GM19452 (cell line): ENCODE data around the gene CHMP2B.
"Not testable (repeated sequence)": the region's sequence is repeated elsewhere in the genome, so short reads cannot be mapped to it uniquely, and the experiment has no call there.

Experiments
- ATAC-seq: cut with Tn5 transposase; IDR thresholded peaks from one replicate; pipeline ENCODE4 v1.9.1; 2021; ENCODE audit not compliant: unreplicated experiment

Gene CHMP2B

DNA sequence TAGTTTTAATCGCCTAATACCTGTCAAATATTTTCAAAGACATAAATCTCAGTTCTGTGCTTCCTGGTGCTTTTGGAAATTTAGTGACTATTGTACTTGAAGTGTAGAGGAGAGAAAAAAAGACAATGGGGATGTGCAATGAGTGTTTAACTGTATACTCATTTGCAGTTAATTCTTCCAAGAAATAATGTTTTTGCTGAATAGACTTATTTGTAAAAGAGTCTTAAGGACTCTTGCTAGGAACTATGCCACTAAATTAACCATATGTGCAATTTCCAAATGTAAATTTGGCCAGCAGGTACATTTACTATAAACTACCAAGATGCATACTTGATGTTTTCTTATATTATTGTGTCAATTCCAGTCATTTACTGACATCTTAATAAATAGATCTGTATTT, 2.0 kb downstream of the CHMP2B start:
- ATAC-seq = no peak

DNA sequence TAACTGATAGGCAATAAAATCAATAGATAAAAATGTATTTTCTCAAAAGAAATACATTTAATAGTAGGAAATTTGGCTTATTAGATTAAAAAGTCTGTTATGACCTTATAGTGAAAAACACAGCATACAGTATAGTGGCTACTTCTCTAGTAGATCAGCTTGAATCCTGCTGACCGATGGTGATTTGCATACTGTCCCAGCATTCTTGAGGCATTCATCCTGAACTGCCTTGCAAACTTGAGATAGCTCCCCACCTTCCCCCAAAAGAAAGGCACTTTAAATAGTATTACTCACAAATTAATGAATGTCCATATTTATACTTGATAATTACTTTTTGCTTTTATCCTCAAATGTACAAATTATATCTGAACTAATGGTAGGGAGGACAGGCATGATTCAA, 6.7 kb downstream of the CHMP2B start:
- no peak for ATAC-seq

DNA sequence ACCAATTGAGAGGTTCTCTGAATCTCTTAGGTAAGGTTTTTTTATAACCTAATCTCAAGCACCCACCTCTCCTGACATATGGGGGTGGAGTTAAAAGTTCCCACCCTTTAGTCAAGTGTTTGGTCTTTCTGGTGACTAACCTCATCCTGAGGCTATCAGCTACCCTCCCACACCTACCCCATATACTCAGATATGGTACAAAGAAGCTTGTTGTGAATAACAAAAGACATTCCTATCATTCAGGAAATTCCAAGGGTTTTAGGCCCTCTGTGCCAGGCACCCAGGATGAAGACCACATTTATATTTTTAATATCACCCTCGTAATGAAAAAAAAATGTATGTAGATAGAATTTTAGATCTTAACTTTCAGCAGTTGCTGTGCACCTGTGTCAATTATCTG, 9.0 kb downstream of the CHMP2B start:
- no peak for ATAC-seq

DNA sequence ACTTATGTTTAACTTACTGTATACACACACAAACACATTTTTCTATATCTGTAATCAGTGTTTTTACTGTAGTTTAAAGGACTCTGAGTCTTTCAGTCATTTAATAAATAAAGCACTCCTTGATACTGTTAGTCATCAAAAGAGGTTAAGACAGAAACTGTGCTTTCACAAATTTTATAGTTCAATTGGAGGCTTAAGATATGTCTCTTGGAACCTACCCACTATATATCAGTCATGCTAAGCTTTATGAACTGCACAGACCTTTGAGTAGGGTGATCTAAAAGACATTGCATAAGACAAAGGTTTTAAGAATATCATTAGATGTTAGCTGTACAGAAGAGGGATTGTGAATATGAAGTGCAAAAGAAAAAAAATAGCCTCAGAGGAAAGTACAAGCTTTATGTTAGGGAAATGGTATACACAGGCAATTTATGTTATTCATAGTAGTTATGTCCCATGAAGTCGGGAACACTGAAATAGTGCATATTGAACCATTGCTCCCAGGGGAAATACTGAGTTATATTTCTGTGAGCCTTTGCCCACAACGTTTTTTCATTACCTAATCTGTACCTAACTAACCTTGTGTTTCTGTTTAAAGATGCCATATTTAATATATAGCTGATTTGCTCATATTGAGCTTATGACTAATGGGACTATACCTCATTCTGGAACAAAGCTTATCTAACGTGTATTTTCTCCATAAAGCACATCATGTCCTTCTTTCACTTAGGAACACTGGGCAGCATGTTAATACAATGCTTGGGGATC, 19.7 kb downstream of the CHMP2B start:
- ATAC-seq = no peak

DNA sequence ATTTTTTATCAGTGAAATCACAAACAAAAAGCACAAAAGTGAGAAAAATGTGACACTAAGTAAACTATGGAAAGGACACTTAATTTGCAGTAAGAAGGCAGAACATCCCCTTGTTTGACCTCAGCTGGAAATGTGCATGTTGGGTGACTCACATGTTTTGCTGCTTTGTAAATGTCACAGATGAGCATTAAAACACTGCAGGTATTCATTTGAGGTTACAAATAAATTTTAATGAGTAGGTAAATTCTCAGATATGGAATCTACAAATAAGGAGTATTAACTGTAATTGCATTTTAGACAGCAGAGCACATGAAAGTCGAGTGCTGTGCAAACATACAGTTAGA, 20.3 kb downstream of the CHMP2B start:
- ATAC-seq = no peak

DNA sequence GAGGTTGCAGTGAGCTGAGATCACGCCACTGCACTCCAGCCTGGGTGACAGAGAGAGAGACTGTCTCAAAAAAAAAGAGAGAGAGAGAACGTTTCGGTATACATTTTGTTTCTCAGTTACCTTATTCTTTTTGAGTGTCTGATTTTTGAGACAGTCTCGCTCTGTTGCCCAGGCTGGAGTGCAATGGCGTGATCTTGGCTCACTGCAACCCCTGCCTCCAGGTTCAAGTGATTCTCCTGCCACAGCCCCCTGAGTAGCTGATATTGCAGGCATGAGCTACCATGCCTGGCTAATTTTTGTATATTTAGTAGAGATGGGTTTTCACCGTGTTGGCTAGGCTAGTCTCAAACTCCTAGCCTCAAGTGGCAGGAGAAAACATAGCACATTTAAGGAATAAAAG, 21.1 kb downstream of the CHMP2B start:
- ATAC-seq = not testable (repeated sequence)

DNA sequence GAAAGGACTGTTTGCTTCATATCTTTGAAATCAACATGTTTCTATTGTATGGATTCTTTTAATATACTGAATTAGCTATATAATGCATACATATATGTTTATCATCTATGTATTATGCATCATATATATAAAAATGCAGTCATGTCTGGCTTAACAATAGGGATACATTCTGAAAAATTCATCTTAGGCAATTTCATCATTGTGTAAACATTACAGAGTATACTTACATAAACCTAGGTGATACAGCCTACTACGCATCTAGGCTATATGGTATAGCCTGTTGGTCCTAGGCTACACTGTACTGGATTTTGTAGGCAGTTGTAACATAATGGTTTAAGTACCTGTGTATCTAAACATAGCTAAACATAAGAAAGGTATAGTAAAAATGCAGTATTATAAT, 21.7 kb downstream of the CHMP2B start:
- no peak for ATAC-seq

DNA sequence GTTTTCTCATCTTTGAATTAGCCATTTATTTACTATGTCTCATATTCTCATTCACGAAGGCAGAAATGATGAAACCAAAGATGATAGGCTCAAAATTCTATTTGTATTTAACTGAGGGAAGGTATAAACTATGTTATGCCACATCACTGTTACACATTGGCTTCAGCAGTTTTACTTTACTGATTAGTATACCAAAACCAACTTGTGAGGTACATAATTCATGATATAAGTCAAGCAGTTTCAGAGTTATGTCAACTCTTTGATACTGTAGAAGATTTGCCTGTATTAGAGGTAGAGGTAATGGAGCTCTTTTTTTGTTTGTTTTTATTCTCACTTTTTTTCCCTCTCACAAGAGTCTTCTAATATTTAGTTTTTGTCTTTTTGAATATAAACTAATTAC, 22.9 kb downstream of the CHMP2B start:
- ATAC-seq = no peak

DNA sequence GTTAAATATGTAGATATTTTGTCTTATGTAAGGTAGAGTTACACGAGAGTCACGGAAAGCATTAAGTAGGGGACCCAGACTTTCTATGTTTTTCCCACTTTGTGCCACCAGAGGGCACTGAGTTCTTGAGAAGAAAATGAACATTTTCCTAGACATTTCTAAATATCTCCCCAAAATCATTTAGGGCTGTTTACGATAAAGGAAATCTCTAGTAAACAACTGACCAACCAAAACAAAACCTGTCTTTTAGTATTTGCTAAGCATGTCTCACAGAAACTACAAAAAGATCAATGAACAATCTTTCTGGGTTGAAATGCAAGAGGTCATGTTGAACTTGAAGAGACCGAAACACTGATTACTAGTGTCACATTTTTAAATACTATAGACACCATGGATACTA, 33.2 kb downstream of the CHMP2B start:
- ATAC-seq = no peak

DNA sequence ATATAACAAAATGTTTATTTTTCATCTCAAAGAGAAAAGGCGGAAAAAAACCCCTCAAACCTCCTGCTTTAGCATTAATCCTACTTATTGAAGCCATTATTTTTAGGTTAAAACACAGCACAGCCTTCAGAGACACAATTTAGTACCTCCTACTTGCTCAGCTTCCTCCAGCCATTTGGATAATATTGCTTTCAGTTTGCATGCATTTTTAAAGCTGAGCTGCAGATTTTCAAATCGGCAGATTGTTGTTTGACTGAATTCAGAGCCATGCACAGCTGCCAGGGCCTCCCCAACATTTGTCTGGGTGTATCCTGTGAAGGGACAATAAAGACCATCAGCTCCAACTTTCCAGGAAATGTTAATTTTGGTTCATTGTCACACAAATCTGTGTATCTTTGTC, 34.8 kb downstream of the CHMP2B start:
- no peak for ATAC-seq

DNA sequence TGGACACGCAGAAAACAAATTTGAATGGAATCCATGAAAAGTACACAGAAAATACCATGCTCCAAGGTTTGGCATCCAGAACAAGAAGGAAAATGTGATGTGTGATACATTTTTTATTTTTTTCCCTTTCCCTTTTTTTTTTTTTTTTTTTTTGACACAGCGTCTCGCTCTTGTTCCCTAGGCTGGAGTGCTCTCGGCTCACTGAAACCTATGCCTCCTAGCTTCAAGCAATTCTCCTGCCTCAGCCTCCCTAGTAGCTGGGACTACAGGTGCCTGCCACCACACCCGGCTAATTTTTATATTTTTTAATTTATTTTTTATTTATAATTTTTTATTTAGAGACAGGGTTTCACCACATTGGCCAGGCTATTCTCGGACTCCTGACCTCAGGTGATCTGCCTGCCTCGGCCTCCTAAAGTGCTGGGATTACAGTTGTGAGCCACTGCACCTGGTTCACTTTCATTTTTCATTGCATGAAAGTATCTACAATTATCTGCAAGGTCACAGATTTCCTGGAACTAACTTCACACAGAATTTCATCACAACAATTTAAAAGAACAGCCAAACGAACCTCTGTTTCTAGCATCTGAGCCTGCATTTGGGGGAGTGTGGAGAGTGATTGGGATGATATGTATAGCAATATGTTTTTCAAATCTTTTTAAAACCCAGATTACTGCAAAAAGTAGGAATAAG, 41.0 kb downstream of the CHMP2B start:
- no peak for ATAC-seq

DNA sequence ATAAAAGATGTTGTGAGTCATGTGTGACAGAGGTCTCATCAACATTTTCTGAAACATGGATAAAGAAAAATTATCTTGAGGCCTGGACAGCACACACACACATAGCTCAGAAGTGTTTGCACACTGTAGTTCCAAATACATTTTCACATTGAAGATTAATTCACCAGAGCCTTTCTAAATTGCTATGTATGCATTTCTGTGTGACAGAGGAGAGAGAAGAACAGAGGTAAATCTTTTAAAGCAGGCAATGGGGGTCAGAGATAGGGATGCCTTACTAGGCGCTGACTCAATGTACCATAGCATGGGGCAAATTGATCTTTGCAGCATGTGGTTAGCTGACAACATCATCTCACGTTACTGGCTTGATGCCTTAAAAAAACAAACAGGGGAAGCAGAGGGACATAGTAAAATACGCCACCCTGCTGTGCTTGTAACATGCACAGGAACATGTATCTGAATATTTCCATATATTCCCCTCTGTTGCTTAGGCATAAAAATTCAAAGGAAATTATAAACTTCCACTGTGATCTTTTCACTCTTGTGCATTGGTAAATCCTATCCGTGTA, 41.6 kb downstream of the CHMP2B start:
- no peak for ATAC-seq

DNA sequence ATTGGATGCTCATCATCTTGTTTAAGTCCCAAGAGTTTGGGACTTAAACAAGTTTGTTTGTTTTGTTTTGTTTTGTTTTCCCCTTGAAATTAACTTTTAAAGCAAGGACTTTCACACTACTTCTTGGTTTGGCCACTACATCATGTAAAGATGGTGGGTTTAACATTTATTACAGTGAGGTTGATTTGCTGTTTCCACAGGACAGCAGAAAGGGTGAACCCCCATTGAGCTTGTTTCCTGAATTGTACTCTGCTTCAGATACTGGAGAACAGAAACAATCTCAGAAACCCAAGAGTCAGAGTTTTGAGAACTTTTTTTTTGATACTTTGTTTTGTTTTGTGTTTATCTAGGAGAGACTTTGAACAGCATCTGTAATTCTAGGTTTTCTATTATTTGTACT, 42.6 kb downstream of the CHMP2B start:
- ATAC-seq = no peak

DNA sequence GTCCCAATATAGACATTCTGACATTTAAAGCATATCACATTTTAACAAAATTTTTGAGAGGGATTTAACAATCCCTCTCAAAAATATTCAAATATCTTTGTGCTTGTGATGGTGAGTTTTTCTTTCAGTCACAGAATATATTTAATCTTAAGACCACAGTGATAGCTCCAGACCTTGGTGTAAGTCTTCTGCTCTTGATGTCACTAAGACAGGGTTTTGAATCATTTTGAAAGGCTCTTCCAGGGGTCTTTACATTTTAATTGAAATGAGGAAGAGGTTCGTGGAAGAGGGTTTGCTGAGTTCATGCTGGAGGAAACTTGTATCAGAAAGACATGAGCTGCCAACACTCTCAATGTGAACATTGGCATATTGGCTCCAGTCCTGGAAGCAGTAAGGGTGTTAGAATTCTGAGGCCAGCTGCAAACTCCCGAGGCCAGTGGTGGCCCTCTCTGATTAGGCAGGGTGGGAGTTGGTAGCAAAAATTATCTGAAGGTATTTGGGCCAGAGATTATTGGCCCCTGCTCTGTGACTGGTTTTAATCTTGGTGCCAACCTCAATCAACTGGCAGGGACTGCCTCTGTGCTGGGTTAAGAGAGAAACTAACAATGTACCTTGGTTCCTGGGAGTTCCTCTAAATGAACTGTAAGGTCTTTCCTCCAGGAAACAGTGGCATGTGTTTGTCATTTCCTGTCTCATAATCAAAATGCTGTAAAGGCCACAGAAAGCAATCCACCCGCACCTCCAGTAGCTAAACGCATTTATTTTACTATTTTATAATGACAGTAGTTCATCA, 44.0 kb downstream of the CHMP2B start:
- no peak for ATAC-seq

DNA sequence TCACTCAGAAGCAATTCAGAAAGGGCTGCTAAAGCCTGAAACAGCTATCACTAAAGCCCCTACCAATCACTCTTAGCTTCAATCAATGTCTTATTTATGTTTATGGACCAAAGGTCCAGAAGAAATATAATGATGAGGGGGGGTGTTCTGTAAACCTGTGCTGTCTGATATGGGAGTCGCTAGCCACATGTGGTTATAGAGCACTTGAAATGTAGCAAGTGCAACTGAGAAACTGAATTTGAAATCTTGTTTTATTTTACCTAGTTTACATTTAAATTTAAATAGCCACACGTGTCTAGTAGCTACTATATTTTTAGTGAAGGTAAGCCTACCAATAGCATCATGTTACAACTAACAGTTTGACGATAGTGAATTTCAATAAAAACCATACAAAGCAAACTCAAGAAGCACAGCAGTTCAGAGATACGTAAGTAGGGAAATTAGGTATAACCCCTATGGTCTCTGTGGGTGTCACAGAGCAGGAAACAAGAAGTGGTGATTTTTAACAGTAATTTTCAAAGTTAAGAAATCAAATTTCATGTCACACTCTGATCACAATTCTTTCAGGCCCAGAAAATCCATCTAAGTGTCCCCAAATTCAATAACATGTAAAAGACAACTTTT, 45.7 kb downstream of the CHMP2B start:
- peak; percentile 78 for ATAC-seq

DNA sequence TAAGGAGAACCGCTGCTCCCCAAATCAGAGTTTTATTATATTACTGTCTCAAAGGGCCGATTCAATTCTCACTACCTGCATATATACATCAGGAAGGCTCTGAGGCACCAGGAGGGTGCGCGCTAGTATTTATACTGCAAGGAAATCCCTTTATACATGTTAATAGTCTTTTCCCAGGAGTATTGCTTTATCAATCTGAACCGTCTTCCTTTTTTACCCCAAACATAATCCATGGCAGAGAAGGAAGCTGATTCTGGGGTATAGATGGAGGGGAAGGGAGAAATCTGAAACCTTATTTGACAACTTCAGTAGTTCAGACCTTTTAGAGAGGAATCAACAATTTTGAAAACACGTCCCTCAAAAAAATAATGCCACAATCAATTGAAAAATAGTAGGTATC, 49.4 kb downstream of the CHMP2B start, which contains the start of gene POU1F1:
Gene POU1F1 (minus strand): TSS at position 101 of the 400 bp plus-strand sequence. CDS start 122 bp downstream, outside the sequence.
- no peak for ATAC-seq

DNA sequence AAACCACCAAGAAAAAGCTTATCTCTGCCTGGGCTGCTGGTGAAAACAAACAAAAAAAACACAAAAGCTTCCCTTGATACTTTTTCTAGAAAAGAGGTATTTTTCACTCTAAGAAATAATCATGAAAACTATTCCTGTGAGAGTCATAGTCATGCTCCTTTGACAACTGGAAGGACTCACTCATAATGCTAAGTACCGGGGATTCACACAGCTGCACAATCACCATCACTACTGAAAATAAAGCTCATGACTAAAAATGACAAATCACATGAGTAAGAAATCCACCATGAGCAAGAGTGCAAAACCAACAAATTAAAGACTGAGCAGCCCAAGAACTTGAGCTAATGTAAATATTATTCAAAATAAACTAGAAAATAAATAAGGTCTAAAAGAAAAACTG, 59.9 kb downstream of the CHMP2B start:
- no peak for ATAC-seq

DNA sequence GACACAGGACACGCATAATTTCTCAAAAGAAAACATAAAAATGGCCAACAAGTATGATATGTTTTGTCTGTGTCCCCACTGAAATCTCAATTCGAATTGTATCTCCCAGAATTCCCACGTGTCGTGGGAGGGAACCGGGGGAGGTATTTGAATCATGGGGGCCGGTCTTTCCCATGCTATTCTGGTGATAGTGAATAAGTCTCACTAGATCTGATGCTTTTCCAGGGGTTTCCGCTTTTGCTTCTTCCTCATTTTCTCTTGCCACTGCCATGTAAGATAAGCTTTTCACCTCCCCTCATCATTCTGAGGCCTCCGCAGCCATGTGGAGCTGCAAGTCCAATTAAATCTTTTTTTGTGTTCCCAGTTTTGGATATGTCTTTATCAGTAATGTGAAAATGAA, 61.3 kb downstream of the CHMP2B start:
- no peak for ATAC-seq

DNA sequence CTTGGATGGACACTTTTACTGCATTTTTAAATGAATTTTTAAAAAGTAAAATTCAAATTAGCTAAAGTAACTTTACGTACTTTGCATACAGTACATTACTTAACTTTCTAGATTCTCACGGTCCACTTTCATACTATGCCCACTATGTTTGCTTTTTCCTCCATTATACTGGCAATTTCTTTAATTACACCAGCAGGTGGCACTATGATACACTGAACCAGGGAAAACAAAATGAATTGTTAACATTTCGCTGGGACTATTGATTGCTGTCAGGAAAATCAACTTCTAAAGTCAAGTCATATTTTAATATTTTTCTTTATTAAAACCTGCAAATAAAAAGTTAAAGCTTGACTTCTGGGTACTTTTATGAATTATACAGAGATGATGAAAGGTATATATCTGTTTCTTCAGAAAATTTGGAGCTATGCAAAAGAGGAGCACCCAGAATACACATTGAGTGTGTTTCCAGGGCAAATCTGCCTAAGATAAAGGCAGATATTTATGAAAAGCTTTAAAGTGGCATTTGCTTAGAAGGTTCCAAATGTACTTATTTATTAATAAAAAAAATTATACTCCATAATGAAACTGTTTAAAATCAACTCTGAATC, 71.1 kb downstream of the CHMP2B start:
- ATAC-seq = peak; percentile 85

DNA sequence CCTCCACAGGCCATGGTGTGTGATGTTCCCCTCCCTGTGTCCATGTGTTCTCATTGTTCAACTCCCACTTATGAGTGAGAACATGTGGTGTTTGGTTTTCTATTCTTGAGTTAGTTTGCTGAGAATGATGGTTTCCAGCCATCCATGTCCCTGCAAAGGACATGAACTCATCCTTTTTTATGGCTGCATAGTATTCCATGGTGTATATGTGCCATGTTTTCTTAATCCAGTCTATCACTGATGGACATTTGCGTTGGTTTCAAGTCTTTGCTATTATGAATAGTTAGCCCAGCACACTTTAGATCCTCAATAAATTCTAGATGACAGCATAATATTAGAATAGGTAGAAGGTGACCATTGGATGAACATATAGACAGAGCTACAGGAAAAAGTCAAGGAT, 77.9 kb downstream of the CHMP2B start:
- not testable (repeated sequence) for ATAC-seq
